ENCODE measurements around the gene LINC01488.

The LINC01488 gene

GRCh38 chr11:69495441-69496201, 14.2 kb downstream of the LINC01488 start:
- TF ChIP-seq POU2F2 (IDR thresholded peaks at IDR 0.05; ENCODE audit: low read depth, low read length) (no peak), TAF1 (IDR thresholded peaks at IDR 0.05; ENCODE audit: low read depth, low read length) (no peak), SPI1 (IDR thresholded peaks at IDR 0.05; ENCODE audit: low read depth, low read length) (no peak), POLR2A (IDR thresholded peaks at IDR 0.05; ENCODE audit: low read depth, low read length) (no peak), POLR2AphosphoS5 (IDR thresholded peaks at IDR 0.05; ENCODE audit: low read depth, low read length) (no peak), PAX5 (IDR thresholded peaks at IDR 0.05; ENCODE audit: insufficient read depth, low read length, severe bottlenecking) (no peak)
- no peak for FAIRE-seq
- DNase-seq (ENCODE audit: insufficient read length, low spot score): no peak

- TF ChIP-seq PAX5 (IDR thresholded peaks at IDR 0.05; ENCODE audit: insufficient read depth, low read length, severe bottlenecking): no peak
- no peak for TF ChIP-seq TAF1 (IDR thresholded peaks at IDR 0.05; ENCODE audit: low read depth, low read length)
- TF ChIP-seq POLR2AphosphoS5 (IDR thresholded peaks at IDR 0.05; ENCODE audit: low read depth, low read length): no peak
- no peak for TF ChIP-seq POLR2A (IDR thresholded peaks at IDR 0.05; ENCODE audit: low read depth, low read length)
- TF ChIP-seq POU2F2 (IDR thresholded peaks at IDR 0.05; ENCODE audit: low read depth, low read length): no peak
- TF ChIP-seq SPI1 (IDR thresholded peaks at IDR 0.05; ENCODE audit: low read depth, low read length): no peak
- no peak for DNase-seq (ENCODE audit: insufficient read length, low spot score)
- FAIRE-seq: no peak
These were observed 14.7 kb downstream of the LINC01488 start for GRCh38 chr11:69496202-69496557.

GRCh38 chr11:69496631-69497220, 15.3 kb downstream of the LINC01488 start:
- no peak for FAIRE-seq
- TF ChIP-seq PAX5 (IDR thresholded peaks at IDR 0.05; ENCODE audit: insufficient read depth, low read length, severe bottlenecking) (no peak), SPI1 (IDR thresholded peaks at IDR 0.05; ENCODE audit: low read depth, low read length) (no peak), POLR2AphosphoS5 (IDR thresholded peaks at IDR 0.05; ENCODE audit: low read depth, low read length) (no peak), POLR2A (IDR thresholded peaks at IDR 0.05; ENCODE audit: low read depth, low read length) (no peak), POU2F2 (IDR thresholded peaks at IDR 0.05; ENCODE audit: low read depth, low read length) (no peak), TAF1 (IDR thresholded peaks at IDR 0.05; ENCODE audit: low read depth, low read length) (no peak)

GRCh38 chr11:69497221-69497787, 15.8 kb downstream of the LINC01488 start:
- DNase-seq (ENCODE audit: insufficient read length, low spot score): no peak
- TF ChIP-seq PAX5 (IDR thresholded peaks at IDR 0.05; ENCODE audit: insufficient read depth, low read length, severe bottlenecking) (no peak), SPI1 (IDR thresholded peaks at IDR 0.05; ENCODE audit: low read depth, low read length) (no peak), POLR2AphosphoS5 (IDR thresholded peaks at IDR 0.05; ENCODE audit: low read depth, low read length) (no peak), POU2F2 (IDR thresholded peaks at IDR 0.05; ENCODE audit: low read depth, low read length) (no peak)
- FAIRE-seq: no peak

More at GRCh38 chr11:69496631-69497220, 15.3 kb downstream of the LINC01488 start:
- no peak for DNase-seq (ENCODE audit: insufficient read length, low spot score)

- FAIRE-seq (peak; percentile 43), DNase-seq (ENCODE audit: insufficient read length, low spot score) (no peak)
- TF ChIP-seq POLR2A (IDR thresholded peaks at IDR 0.05; ENCODE audit: low read depth, low read length) (no peak), POU2F2 (IDR thresholded peaks at IDR 0.05; ENCODE audit: low read depth, low read length) (no peak), TAF1 (IDR thresholded peaks at IDR 0.05; ENCODE audit: low read depth, low read length) (no peak), PAX5 (IDR thresholded peaks at IDR 0.05; ENCODE audit: insufficient read depth, low read length, severe bottlenecking) (no peak), POLR2AphosphoS5 (IDR thresholded peaks at IDR 0.05; ENCODE audit: low read depth, low read length) (no peak), SPI1 (IDR thresholded peaks at IDR 0.05; ENCODE audit: low read depth, low read length) (no peak)
These were observed 17.2 kb downstream of the LINC01488 start for GRCh38 chr11:69498614-69499175.

GRCh38 chr11:69499186-69499917, 17.9 kb downstream of the LINC01488 start:
- FAIRE-seq (no peak), DNase-seq (ENCODE audit: insufficient read length, low spot score) (no peak)
- TF ChIP-seq PAX5 (IDR thresholded peaks at IDR 0.05; ENCODE audit: insufficient read depth, low read length, severe bottlenecking) (no peak), POU2F2 (IDR thresholded peaks at IDR 0.05; ENCODE audit: low read depth, low read length) (no peak), POLR2A (IDR thresholded peaks at IDR 0.05; ENCODE audit: low read depth, low read length) (no peak), POLR2AphosphoS5 (IDR thresholded peaks at IDR 0.05; ENCODE audit: low read depth, low read length) (no peak), SPI1 (IDR thresholded peaks at IDR 0.05; ENCODE audit: low read depth, low read length) (no peak)

- no peak for TF ChIP-seq POLR2AphosphoS5 (IDR thresholded peaks at IDR 0.05; ENCODE audit: low read depth, low read length)
- no peak for TF ChIP-seq POU2F2 (IDR thresholded peaks at IDR 0.05; ENCODE audit: low read depth, low read length)
- TF ChIP-seq PAX5 (IDR thresholded peaks at IDR 0.05; ENCODE audit: insufficient read depth, low read length, severe bottlenecking): no peak
- TF ChIP-seq TAF1 (IDR thresholded peaks at IDR 0.05; ENCODE audit: low read depth, low read length): no peak
- no peak for TF ChIP-seq POLR2A (IDR thresholded peaks at IDR 0.05; ENCODE audit: low read depth, low read length)
- no peak for TF ChIP-seq SPI1 (IDR thresholded peaks at IDR 0.05; ENCODE audit: low read depth, low read length)
- FAIRE-seq (no peak), DNase-seq (ENCODE audit: insufficient read length, low spot score) (no peak)
These were observed 18.4 kb downstream of the LINC01488 start for GRCh38 chr11:69499918-69500284.

GRCh38 chr11:69500285-69501120, 19.0 kb downstream of the LINC01488 start:
- TF ChIP-seq PAX5 (IDR thresholded peaks at IDR 0.05; ENCODE audit: insufficient read depth, low read length, severe bottlenecking) (no peak), POU2F2 (IDR thresholded peaks at IDR 0.05; ENCODE audit: low read depth, low read length) (no peak), SPI1 (IDR thresholded peaks at IDR 0.05; ENCODE audit: low read depth, low read length) (no peak), POLR2AphosphoS5 (IDR thresholded peaks at IDR 0.05; ENCODE audit: low read depth, low read length) (no peak), TAF1 (IDR thresholded peaks at IDR 0.05; ENCODE audit: low read depth, low read length) (no peak), POLR2A (IDR thresholded peaks at IDR 0.05; ENCODE audit: low read depth, low read length) (no peak)
- no peak for DNase-seq (ENCODE audit: insufficient read length, low spot score)
- no peak for FAIRE-seq

Measured in GM12891 (cell line).